ENCODE results near the gene ITGA4. TPM values are rescaled to one million over a fixed set of nuclear protein-coding genes. Genes with fewer than 3 reads are reported as not detected.

ITGA4 gene
- total RNA-seq, 1 experiment from 2014 or later: 1.6 TPM

Other genes starting within 250 kb of the ITGA4 start
- gene CERKL, start 199.7 kb downstream of the ITGA4 start, total RNA-seq (2014; rRNA removed; shearing (Covaris generic)): 0.14 and 0.15 TPM in 2 replicates
- 0.04 TPM in 1 of 2 replicates, not detected in the other for gene NEUROD1, start 223.1 kb downstream of the ITGA4 start, total RNA-seq (2014; rRNA removed; shearing (Covaris generic))